ENCODE results near the gene TSC1.

- no peak for TF ChIP-seq CTCF (IDR thresholded peaks at IDR 0.05)
- TF ChIP-seq POLR2A (IDR thresholded peaks at IDR 0.05): no peak
Observed at GRCh38 chr9:132975961-132976360, 31.5 kb upstream of the TSC1 start.

Measured in uterus (tissue), 2 donors.